GM12874 (cell line): ENCODE measurements around the gene TTC33.

Experiments used
- TF ChIP-seq, protein P1 (sequence below): IDR thresholded peaks from 2 replicates; pipeline ENCODE4 v1.5.1; 2011; ENCODE audit warnings: low read depth, mild to moderate bottlenecking, control low read depth, low read length, moderate library complexity; ENCODE audit not compliant: insufficient read depth

Gene TTC33

DNA sequence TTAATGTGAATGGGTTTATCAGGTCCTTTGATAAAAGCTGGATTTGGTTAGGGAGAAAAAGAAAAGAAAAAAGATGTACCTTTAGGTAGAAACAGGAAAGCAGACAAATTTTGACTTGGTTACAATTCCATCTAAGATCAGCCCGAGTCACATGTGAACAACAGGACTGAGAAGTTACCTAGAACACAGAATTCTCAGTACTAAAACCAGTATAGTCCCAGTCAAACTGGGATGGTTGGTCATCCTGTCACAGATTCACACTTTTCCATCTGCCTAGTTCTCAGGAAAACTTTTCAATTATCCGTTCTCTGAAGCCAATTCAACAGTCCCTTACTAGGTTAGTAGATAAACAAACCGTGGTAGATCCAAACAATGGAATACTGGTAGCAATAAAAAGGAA lies 266.3 kb downstream of the TTC33 start:
- TF ChIP-seq, protein P1, sequence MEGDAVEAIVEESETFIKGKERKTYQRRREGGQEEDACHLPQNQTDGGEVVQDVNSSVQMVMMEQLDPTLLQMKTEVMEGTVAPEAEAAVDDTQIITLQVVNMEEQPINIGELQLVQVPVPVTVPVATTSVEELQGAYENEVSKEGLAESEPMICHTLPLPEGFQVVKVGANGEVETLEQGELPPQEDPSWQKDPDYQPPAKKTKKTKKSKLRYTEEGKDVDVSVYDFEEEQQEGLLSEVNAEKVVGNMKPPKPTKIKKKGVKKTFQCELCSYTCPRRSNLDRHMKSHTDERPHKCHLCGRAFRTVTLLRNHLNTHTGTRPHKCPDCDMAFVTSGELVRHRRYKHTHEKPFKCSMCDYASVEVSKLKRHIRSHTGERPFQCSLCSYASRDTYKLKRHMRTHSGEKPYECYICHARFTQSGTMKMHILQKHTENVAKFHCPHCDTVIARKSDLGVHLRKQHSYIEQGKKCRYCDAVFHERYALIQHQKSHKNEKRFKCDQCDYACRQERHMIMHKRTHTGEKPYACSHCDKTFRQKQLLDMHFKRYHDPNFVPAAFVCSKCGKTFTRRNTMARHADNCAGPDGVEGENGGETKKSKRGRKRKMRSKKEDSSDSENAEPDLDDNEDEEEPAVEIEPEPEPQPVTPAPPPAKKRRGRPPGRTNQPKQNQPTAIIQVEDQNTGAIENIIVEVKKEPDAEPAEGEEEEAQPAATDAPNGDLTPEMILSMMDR = no peak

DNA sequence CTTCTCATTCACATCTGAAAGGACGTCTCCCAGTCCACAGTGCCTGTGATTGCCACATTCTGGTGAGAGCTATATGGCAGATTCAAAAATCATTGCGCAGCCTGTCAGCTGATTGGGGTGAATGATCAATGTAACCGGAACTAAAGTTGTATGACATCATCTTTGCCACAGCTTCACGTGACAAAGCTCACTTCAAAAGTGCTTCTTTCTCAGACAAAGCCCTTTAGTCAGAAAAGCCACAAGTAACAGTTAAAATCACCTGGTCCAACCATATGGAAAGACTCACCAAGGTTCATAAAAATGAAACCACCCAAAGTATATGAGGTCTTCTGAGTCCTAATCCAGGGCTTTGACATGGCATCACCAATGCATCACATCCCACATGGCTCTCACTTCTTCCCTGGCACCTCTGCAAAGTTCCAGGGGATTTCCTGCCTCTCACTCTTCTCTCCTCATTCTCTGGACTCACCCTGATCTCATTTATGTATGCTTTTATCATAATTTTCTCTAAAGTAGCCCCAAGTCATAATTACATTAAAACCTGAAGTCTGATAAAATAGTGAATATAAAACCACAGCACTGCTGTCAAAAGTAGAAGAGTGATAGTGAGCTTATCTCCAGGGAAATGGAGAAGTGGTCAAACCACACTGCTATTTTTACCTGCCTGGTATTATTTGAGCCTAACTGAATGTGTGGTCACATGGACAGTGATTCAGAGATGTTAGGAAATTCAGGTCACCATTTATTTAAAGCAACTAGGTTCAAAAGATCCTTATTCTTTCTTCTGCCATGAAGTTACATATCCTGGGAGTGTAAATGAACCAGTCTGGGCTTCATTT lies 269.1 kb downstream of the TTC33 start:
- TF ChIP-seq, protein P1 = no peak

DNA sequence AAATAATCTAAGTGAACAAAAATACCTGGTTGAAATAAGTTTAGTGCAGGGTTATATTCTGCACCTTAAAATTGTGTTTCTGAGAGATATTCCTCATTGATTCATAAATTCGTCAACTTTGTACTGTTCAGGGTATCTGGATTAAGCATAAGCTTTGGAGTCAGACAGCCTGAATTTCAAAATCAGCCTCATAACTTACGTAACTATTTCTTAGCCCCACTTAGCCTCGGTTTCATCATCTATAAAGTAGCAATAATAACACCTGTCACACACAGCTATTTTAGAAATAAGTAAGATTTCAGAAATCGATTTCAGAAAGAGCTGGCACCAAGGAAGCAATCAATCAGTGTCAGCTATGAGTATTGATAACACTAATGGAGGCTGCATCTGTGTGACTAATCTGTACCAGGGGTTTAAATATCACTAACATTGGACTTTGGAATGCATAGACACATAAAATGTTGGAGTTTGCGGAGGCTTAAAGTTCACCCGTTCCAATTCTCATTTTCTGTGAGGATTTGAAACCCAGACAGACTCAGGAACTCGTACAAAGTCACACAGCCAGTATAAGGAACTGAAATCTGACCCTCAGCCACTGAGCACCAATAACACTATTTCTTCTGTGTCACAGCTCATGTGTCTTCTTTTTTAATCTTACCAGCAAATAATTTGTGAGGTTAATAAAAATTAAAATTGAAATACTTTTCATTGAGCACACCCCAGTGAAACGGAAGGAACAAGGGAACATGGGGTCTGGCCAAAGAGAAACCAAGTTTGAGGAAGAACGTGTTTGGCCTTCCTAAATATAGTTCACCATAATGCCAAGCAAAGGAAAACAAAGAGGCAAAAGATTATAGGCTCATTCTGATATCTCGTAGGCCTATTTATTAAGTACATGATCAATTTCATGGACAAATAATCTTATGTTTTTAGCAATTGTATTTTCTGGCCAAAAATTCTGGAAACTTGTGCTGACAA lies 270.5 kb downstream of the TTC33 start:
- TF ChIP-seq, protein P1 = no peak

DNA sequence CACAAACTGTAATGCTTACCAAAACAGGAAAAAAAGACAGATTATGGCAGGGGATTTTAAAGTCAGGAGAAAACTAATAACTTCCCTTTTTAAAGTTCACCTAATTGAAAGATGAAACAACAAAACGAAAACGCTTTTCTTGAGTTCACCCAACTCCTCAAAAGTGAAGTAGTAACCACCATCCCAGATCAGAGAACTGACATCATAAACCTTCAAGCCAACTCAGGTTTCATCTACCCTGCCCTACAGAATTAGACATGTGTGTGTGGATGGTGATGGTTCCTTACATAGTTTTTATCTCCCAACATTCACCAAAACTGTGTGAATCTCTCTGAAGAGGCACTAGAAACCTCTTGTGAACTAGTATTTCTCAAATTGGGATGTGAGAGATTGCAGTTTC lies 271.3 kb downstream of the TTC33 start:
- TF ChIP-seq, protein P1 = no peak

DNA sequence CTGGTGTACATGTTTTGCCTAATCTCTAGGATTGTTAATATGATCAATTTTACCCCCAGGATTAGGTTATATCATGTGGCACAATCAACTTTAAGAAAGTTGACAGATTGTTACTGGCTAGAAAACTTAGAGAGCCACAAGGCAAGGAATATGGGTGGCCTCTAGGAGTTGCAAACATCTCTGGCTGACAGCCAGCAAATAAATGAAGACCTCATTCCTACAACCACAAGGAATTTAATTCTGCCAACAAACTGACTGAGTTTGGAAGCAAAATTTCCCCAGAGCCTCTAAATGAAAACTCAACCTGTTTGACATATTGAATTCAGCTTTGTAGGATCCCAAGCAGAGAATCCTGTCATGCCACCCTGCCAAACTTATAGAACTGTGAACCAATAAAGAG lies 272.4 kb downstream of the TTC33 start:
- TF ChIP-seq, protein P1 = no peak

DNA sequence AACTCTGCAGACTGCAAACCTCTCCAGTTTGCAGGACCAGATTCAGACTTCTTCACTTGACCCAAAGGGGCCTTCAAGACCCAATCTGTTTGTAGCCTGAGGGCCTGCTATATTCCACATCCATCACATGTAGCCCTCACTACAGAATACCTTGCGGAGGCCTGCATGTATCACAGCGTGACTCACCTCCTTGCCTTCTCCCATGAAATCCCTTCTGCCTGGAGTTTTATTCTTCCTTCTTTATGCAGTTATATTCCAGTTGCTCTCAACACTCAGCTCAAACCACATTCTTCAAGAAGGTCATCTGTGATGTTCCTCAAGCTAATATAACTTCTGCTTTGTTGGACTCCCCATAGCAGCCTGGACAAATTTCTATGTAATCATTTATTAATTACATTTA lies 274.5 kb downstream of the TTC33 start:
- TF ChIP-seq, protein P1 = no peak

DNA sequence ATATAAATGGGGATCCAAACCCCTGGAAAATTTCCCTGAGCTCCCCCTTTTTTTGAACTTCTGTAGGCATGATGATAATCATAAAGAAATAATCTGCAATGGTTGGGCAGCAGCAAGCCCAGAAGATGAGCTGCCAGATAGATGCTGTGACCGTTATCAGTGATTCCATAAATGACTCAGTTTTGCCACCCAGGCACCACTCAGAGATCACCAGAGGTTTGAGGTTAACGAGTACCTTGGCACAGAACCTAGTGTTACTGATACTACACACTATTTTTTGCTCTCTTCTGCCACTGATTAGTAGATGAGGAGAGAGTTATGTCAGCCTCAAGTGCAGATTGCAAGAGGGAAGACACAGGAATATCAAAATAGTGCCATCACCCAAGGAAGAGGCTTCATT lies 275.4 kb downstream of the TTC33 start:
- TF ChIP-seq, protein P1 = no peak
